Measurements from ENCODE around the gene SH2D6.

The SH2D6 gene

DNA sequence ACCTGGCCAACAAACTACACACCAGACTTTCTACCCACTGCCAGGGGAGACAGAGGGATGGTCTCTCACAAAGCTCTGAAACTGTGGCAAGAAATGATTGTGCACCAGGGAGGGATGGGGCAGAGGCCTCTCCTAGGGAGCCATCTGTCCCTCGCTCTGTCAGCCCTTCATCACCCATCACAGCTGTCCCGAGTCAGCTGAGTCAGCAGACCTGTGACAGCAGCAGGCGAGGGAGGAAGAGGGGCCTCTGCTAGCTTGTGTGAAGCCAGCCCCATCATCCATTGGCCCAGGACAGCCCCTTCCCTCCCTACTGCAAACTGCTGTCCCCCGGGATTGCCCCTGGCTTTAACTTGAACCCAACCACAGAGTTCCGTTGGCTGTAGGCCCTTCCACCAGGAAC is 5.0 kb downstream of the SH2D6 start:
- H3K27ac ChIP-seq = no peak overlapping the region
- no peak for TF ChIP-seq ZFX (IDR thresholded peaks at IDR 0.05; ENCODE audit: borderline replicate concordance)

DNA sequence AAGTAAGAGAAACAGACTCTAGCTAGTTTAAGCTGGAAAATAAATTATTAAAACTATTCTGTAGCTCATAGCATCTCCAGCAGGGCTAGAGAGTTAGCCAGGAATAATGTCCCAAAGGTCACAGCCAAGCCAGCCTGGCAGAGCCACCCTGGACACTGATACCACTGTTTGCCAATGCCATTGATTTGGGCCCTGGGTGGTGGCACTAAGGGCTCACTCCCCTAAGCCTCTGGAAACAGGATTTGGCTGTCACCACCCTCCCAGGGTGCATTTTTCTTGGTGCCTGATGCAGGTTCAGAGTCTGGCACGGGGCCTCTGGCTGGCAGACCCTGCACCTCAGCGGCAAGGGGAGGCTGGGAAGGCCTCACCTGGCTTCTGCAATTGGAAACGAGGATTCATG is 7.1 kb downstream of the SH2D6 start:
- H3K27ac ChIP-seq = no peak overlapping the region
- no peak for TF ChIP-seq ZFX (IDR thresholded peaks at IDR 0.05; ENCODE audit: borderline replicate concordance)
- TF ChIP-seq, protein P1, sequence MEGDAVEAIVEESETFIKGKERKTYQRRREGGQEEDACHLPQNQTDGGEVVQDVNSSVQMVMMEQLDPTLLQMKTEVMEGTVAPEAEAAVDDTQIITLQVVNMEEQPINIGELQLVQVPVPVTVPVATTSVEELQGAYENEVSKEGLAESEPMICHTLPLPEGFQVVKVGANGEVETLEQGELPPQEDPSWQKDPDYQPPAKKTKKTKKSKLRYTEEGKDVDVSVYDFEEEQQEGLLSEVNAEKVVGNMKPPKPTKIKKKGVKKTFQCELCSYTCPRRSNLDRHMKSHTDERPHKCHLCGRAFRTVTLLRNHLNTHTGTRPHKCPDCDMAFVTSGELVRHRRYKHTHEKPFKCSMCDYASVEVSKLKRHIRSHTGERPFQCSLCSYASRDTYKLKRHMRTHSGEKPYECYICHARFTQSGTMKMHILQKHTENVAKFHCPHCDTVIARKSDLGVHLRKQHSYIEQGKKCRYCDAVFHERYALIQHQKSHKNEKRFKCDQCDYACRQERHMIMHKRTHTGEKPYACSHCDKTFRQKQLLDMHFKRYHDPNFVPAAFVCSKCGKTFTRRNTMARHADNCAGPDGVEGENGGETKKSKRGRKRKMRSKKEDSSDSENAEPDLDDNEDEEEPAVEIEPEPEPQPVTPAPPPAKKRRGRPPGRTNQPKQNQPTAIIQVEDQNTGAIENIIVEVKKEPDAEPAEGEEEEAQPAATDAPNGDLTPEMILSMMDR (IDR thresholded peaks at IDR 0.05) = no peak

DNA sequence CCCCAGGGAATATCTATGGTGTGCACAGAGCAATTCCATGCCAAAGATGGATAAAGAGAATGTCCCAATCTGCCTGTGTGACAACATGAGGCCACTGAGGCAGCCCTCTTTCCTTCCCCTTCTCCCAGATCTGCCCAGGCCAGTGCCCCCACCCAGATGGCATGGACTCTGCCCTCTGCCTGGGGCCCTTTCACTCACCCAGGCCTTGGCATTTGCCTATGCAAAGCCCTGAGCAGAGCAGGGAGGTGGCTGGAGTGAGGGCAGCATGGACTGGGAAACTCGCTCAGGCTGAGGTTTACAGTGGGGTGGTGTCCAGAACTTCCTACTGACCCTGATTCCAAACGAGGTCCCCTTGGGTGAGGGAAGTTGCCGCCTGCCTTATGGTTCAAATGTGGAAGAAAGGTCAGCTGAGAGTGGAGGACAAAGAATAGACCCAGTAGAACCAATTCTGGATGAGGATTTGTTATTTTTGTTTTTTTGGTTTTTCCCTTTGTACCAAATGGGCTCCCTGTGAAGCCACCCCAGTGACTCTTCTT is 8.9 kb downstream of the SH2D6 start:
- no peak overlapping the region for H3K27ac ChIP-seq
- TF ChIP-seq, protein P1 (IDR thresholded peaks at IDR 0.05) = no peak
- no peak for TF ChIP-seq ZFX (IDR thresholded peaks at IDR 0.05; ENCODE audit: borderline replicate concordance)

- H3K27ac ChIP-seq = no peak overlapping the region
- TF ChIP-seq ZFX (IDR thresholded peaks at IDR 0.05; ENCODE audit: borderline replicate concordance) = no peak
- TF ChIP-seq, protein P1 (IDR thresholded peaks at IDR 0.05) = no peak
Observed at GRCh38 chr2:85428343-85428881, 9.9 kb downstream of the SH2D6 start.

GRCh38 chr2:85429213-85429923 is 10.9 kb downstream of the SH2D6 start:
- no peak overlapping the region for H3K27ac ChIP-seq
- TF ChIP-seq, protein P1 (IDR thresholded peaks at IDR 0.05) = no peak
- no peak for TF ChIP-seq ZFX (IDR thresholded peaks at IDR 0.05; ENCODE audit: borderline replicate concordance)

DNA sequence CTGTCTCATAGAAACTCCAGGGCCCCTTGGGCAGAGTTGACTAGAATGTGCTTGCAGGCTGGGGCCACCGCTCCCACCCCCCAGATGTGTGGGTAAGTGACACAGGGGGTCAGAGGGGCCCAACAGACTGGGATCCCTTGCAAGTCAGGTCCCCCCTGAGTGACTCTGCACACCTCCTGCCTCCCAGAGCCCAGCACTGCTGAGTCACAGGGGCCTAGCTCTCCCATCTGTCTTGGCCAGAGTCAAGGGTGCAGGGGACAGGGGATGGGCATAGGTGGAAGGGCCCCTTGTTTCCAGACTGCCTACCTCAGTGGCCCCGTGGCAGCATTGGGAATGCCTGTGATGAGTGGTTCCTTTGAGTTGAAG is 11.4 kb downstream of the SH2D6 start:
- H3K27ac ChIP-seq = no peak overlapping the region
- no peak for TF ChIP-seq ZFX (IDR thresholded peaks at IDR 0.05; ENCODE audit: borderline replicate concordance)
- TF ChIP-seq, protein P1 (IDR thresholded peaks at IDR 0.05) = no peak

DNA sequence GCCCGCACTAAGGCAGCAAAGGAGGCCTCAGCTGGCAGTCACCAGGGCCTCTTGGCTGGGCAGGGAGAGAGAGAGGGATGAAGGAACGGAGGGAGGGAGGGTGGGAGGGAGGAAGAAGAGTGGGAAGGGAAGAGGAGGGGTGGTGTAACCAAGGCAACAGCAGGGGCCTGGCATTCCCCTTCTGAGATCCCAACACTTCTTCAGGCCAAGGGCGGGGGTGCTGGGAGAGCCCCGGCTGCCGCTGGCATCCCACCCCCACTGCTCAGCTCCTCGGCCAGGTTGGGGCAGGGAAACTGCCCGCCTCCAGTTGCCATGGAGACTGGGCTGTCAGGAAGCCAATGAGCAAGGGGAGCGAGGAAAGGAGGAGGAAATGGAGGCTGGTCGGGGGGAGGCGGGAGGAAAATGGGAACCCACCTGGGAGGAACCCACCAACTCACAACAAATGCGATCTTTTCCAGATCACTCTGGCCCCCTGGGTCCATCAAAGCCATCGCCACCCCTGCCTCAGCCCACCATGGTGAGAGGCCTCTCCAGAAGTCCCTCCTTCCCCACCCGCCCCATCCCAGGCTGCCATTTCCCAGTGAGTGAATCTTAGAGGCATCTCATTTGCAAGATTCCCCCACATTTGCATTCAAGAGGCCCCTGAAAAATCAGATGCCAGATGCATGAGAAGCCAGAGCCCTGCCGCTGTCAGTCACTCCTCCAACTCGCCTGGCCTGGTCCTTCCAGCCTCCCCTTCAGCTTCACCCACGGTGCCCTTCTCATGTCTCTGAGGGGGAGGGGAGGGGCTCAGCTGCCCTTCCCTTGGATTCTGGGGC is 12.4 kb downstream of the SH2D6 start:
- H3K27ac ChIP-seq = no peak overlapping the region
- TF ChIP-seq, protein P1 (IDR thresholded peaks at IDR 0.05) = no peak
- no peak for TF ChIP-seq ZFX (IDR thresholded peaks at IDR 0.05; ENCODE audit: borderline replicate concordance)

Data from 22Rv1 (cell line).